K562 (cell line): Measurements from ENCODE around the gene POLD4. TPM values are rescaled to one million over a fixed set of nuclear protein-coding genes. Genes with fewer than 3 reads are reported as not detected.

Source experiments
- CHCHD3 ChIP-seq: fragments of 250-450 bp; sonication (Bioruptor Pico); IDR thresholded peaks from 2 replicates; pipeline ENCODE4 v2.1.2; 2022; ENCODE audit warnings: mild to moderate bottlenecking
- DPF2 ChIP-seq: fragments of 450-650 bp; IDR thresholded peaks from 2 replicates; pipeline ENCODE4 v1.6.1; 2016
- HOXB6 ChIP-seq: fragments of 250-450 bp; sonication (Bioruptor Pico); IDR thresholded peaks from 2 replicates; pipeline ENCODE4 v1.5.1; 2022; ENCODE audit warnings: mild to moderate bottlenecking, borderline replicate concordance
- MTA2 ChIP-seq: fragments of 450-650 bp; IDR thresholded peaks from 2 replicates; pipeline ENCODE4 v1.6.1; 2016; ENCODE audit warnings: low read depth
- NRF1 ChIP-seq, 2 experiments: fragments of 450-650 bp; IDR thresholded peaks in 1 of 2; conservative IDR thresholded peaks in 1 of 2; 2 replicates each; pipeline ENCODE4 v1.6.1; 2014; ENCODE audit warnings: mild to moderate bottlenecking in 2 of 2
- POU5F1 ChIP-seq: fragments of 150-350 bp; IDR thresholded peaks from 2 replicates; pipeline ENCODE4 v1.6.1; 2014; ENCODE audit warnings: borderline replicate concordance, low read length, low read depth, mild to moderate bottlenecking; ENCODE audit not compliant: partially characterized antibody
- SMAD2 ChIP-seq: fragments of 150-350 bp; IDR thresholded peaks from 2 replicates; pipeline ENCODE4 v1.6.1; 2014; ENCODE audit warnings: low read depth, mild to moderate bottlenecking, low read length
- SP1 ChIP-seq: sonication (generic); formaldehyde crosslinking; IDR thresholded peaks from 2 replicates; pipeline ENCODE4 v1.8.1; 2022; ENCODE audit warnings: mild to moderate bottlenecking, missing genetic modification reagents
- TAF15 ChIP-seq: fragments of 200-400 bp; formaldehyde crosslinking; IDR thresholded peaks from 2 replicates; pipeline ENCODE4 v1.6.1; 2017; ENCODE audit warnings: mild to moderate bottlenecking, low read depth, low read length, moderate library complexity
- ZNF146 ChIP-seq: IDR thresholded peaks from one replicate; pipeline ENCODE4 v1.6.1; 2018; ENCODE audit warnings: missing compliant biosample characterization; ENCODE audit not compliant: unreplicated experiment
- polyA plus RNA-seq, 8 experiments: library from polyadenylated mRNA; depleted of rRNA in 4 of 8; stranded (reverse) in 5 of 8; unstranded in 3 of 8; fragments of >200 nt; fragmentation: Nextera tagmentation in 2 of 8; fragmentation: Illumina TruSeq in 1 of 8; extraction: Ambion mirVana in 2 of 8; extraction: Trizol in 1 of 8; gene quantifications; 2 replicates each; pipeline versions ENCODE4 v1.2.1 to v1.2.3, GENCODE V29; 2011 to 2014; ENCODE audit warnings: inconsistent platforms in 1 of 8, missing spikeins in 1 of 8
- total RNA-seq, 7 experiments: library from RNA; depleted of rRNA in 6 of 7; stranded (reverse); fragments of >200 nt in 6 of 7; fragmentation: Illumina TruSeq in 2 of 7; extraction: Trizol in 2 of 7; gene quantifications; 2 replicates each; pipeline versions ENCODE4 v1.2.1 to v1.2.3, GENCODE V29; 2011 to 2021; ENCODE audit warnings: low replicate concordance in 1 of 7
- TF ChIP-seq, protein P1 (sequence below): fragments of 450-650 bp; IDR thresholded peaks from 2 replicates; pipeline ENCODE4 v1.6.1; 2018; ENCODE audit not compliant: partially characterized antibody
- TF ChIP-seq, protein P2 (sequence below): fragments of 150-350 bp; IDR thresholded peaks from 2 replicates; pipeline ENCODE4 v1.6.1; 2014; ENCODE audit warnings: low read depth, mild to moderate bottlenecking, low read length, borderline replicate concordance
- TF ChIP-seq, protein P3 (sequence below): fragments of 250-450 bp; sonication (Bioruptor Pico); IDR thresholded peaks from 2 replicates; pipeline ENCODE4 v1.4.0; 2020; ENCODE audit warnings: mild to moderate bottlenecking
- TF ChIP-seq, protein P4 (sequence below): sonication (generic); formaldehyde crosslinking; IDR thresholded peaks from 2 replicates; pipeline ENCODE4 v1.8.0; 2023; ENCODE audit warnings: mild to moderate bottlenecking, missing genetic modification reagents
- TF ChIP-seq, protein P5 (sequence below): fragments of 250-450 bp; sonication (Bioruptor Pico); IDR thresholded peaks from 2 replicates; pipeline ENCODE4 v1.8.0; 2021; ENCODE audit warnings: moderate library complexity, mild to moderate bottlenecking, inconsistent platforms

The POLD4 gene
- total and polyA plus RNA-seq, 9 of the 15 experiments (the other 6 are each of a cell fraction or from before 2014, with no cell fraction given): 5.8 to 64.5 (median 18.3) TPM

DNA sequence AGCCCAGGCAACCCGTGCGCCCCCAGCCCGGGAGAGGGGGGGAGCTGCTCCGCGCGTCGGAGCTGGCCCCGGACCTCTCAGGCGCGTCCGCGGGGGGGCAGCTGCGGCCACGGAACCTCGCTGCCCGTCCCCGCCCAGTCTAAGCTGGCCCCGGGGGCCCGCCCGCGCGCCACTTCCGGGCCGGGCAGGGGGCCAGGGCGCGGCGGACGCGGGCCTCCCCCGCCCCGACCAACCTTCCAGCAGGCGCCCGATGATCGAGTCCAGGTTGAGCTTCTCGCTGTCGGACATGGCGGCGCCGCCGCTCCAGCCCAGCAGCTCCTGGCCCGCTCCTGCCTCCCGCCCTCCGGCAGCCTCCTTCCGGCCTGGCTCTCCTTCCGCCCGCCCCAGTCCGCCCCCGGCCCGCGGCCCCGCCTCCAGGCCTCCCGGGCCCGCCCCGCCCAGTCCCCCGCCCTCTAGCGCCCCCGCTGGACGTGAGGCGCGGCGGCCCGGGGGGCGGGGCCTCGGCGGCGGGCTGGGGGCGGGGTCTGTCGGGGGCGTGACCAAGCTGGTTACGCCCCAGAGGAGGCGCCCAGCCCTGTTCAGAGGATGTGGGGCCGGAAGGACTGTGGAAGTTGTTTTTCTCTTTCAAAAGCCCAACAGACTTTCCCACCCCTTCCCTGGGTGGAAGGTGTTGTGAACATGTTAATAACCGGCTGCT lies 48.3 kb upstream of the POLD4 start, which contains the start of gene PPP1CA (continued):
- TF ChIP-seq, protein P1, sequence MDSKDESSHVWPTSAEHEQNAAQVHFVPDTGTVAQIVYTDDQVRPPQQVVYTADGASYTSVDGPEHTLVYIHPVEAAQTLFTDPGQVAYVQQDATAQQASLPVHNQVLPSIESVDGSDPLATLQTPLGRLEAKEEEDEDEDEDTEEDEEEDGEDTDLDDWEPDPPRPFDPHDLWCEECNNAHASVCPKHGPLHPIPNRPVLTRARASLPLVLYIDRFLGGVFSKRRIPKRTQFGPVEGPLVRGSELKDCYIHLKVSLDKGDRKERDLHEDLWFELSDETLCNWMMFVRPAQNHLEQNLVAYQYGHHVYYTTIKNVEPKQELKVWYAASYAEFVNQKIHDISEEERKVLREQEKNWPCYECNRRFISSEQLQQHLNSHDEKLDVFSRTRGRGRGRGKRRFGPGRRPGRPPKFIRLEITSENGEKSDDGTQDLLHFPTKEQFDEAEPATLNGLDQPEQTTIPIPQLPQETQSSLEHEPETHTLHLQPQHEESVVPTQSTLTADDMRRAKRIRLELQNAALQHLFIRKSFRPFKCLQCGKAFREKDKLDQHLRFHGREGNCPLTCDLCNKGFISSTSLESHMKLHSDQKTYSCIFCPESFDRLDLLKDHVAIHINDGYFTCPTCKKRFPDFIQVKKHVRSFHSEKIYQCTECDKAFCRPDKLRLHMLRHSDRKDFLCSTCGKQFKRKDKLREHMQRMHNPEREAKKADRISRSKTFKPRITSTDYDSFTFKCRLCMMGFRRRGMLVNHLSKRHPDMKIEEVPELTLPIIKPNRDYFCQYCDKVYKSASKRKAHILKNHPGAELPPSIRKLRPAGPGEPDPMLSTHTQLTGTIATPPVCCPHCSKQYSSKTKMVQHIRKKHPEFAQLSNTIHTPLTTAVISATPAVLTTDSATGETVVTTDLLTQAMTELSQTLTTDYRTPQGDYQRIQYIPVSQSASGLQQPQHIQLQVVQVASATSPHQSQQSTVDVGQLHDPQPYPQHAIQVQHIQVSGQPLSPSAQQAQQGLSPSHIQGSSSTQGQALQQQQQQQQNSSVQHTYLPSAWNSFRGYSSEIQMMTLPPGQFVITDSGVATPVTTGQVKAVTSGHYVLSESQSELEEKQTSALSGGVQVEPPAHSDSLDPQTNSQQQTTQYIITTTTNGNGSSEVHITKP: no peak
- TF ChIP-seq CHCHD3 (CRISPR knock-in tag): no peak
- TF ChIP-seq POU5F1: no peak
- TF ChIP-seq MTA2: no peak
- TF ChIP-seq, protein P2, sequence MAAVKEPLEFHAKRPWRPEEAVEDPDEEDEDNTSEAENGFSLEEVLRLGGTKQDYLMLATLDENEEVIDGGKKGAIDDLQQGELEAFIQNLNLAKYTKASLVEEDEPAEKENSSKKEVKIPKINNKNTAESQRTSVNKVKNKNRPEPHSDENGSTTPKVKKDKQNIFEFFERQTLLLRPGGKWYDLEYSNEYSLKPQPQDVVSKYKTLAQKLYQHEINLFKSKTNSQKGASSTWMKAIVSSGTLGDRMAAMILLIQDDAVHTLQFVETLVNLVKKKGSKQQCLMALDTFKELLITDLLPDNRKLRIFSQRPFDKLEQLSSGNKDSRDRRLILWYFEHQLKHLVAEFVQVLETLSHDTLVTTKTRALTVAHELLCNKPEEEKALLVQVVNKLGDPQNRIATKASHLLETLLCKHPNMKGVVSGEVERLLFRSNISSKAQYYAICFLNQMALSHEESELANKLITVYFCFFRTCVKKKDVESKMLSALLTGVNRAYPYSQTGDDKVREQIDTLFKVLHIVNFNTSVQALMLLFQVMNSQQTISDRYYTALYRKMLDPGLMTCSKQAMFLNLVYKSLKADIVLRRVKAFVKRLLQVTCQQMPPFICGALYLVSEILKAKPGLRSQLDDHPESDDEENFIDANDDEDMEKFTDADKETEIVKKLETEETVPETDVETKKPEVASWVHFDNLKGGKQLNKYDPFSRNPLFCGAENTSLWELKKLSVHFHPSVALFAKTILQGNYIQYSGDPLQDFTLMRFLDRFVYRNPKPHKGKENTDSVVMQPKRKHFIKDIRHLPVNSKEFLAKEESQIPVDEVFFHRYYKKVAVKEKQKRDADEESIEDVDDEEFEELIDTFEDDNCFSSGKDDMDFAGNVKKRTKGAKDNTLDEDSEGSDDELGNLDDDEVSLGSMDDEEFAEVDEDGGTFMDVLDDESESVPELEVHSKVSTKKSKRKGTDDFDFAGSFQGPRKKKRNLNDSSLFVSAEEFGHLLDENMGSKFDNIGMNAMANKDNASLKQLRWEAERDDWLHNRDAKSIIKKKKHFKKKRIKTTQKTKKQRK: no peak
- peak; percentile 6 for TF ChIP-seq ZNF146 (CRISPR knock-in tag)
- TF ChIP-seq, protein P3, sequence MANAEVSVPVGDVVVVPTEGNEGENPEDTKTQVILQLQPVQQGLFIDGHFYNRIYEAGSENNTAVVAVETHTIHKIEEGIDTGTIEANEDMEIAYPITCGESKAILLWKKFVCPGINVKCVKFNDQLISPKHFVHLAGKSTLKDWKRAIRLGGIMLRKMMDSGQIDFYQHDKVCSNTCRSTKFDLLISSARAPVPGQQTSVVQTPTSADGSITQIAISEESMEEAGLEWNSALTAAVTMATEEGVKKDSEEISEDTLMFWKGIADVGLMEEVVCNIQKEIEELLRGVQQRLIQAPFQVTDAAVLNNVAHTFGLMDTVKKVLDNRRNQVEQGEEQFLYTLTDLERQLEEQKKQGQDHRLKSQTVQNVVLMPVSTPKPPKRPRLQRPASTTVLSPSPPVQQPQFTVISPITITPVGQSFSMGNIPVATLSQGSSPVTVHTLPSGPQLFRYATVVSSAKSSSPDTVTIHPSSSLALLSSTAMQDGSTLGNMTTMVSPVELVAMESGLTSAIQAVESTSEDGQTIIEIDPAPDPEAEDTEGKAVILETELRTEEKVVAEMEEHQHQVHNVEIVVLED (CRISPR knock-in tag): peak; percentile 53; the same call in 1 of the 2 replicates
- no peak for TF ChIP-seq SP1 (CRISPR knock-in tag)
- TF ChIP-seq TAF15: no peak
- TF ChIP-seq HOXB6: no peak
- TF ChIP-seq, protein P4, sequence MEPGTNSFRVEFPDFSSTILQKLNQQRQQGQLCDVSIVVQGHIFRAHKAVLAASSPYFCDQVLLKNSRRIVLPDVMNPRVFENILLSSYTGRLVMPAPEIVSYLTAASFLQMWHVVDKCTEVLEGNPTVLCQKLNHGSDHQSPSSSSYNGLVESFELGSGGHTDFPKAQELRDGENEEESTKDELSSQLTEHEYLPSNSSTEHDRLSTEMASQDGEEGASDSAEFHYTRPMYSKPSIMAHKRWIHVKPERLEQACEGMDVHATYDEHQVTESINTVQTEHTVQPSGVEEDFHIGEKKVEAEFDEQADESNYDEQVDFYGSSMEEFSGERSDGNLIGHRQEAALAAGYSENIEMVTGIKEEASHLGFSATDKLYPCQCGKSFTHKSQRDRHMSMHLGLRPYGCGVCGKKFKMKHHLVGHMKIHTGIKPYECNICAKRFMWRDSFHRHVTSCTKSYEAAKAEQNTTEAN (CRISPR knock-in tag): no peak
- TF ChIP-seq DPF2: no peak; the same call in 1 of the 2 replicates
- TF ChIP-seq, protein P5, sequence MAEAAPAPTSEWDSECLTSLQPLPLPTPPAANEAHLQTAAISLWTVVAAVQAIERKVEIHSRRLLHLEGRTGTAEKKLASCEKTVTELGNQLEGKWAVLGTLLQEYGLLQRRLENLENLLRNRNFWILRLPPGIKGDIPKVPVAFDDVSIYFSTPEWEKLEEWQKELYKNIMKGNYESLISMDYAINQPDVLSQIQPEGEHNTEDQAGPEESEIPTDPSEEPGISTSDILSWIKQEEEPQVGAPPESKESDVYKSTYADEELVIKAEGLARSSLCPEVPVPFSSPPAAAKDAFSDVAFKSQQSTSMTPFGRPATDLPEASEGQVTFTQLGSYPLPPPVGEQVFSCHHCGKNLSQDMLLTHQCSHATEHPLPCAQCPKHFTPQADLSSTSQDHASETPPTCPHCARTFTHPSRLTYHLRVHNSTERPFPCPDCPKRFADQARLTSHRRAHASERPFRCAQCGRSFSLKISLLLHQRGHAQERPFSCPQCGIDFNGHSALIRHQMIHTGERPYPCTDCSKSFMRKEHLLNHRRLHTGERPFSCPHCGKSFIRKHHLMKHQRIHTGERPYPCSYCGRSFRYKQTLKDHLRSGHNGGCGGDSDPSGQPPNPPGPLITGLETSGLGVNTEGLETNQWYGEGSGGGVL: no peak
- TF ChIP-seq NRF1 (conservative IDR thresholded peaks at IDR 0.05 in 1 of 2, IDR thresholded peaks at IDR 0.05 in 1 of 2): peak; percentile 11 to 24; a peak in 2 of 4 replicates
- TF ChIP-seq SMAD2: no peak
